Sigmoid colon (tissue), 4 donors: ENCODE measurements around the gene ZBTB22.

Experiments used
- POLR2A ChIP-seq, 2 donors: fragments of 450-650 bp; IDR thresholded peaks; one replicate each; pipeline ENCODE4 v1.6.1; 2016; ENCODE audit warnings: antibody characterized with exemption in 2 of 2, mild to moderate bottlenecking in 2 of 2, moderate library complexity in 2 of 2
- POLR2AphosphoS5 ChIP-seq, 4 donors: sonication (generic); formaldehyde crosslinking; IDR thresholded peaks; one replicate each; pipeline ENCODE4 v1.6.1; 2017; ENCODE audit warnings: antibody characterized with exemption in 4 of 4
- TF ChIP-seq, protein P1 (sequence below), 4 experiments: fragments of 450-650 bp in 3 of 4; fragments of 200-600 bp in 1 of 4; IDR thresholded peaks; one replicate each; pipeline ENCODE4 v1.5.1; 2016 to 2019; ENCODE audit warnings: antibody characterized with exemption in 4 of 4, mild to moderate bottlenecking in 3 of 4, moderate library complexity in 2 of 4

- TF ChIP-seq, protein P1, sequence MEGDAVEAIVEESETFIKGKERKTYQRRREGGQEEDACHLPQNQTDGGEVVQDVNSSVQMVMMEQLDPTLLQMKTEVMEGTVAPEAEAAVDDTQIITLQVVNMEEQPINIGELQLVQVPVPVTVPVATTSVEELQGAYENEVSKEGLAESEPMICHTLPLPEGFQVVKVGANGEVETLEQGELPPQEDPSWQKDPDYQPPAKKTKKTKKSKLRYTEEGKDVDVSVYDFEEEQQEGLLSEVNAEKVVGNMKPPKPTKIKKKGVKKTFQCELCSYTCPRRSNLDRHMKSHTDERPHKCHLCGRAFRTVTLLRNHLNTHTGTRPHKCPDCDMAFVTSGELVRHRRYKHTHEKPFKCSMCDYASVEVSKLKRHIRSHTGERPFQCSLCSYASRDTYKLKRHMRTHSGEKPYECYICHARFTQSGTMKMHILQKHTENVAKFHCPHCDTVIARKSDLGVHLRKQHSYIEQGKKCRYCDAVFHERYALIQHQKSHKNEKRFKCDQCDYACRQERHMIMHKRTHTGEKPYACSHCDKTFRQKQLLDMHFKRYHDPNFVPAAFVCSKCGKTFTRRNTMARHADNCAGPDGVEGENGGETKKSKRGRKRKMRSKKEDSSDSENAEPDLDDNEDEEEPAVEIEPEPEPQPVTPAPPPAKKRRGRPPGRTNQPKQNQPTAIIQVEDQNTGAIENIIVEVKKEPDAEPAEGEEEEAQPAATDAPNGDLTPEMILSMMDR (IDR thresholded peaks at IDR 0.05): no peak
- TF ChIP-seq POLR2A (IDR thresholded peaks at IDR 0.05) (no peak), POLR2AphosphoS5 (IDR thresholded peaks at IDR 0.05) (no peak)
These were observed 6.6 kb upstream of the ZBTB22 start for GRCh38 chr6:33324125-33324524.
